ENCODE data around the gene LACTB. TPM values are rescaled to one million over a fixed set of nuclear protein-coding genes. Genes with fewer than 3 reads are reported as not detected.
"Not testable (repeated sequence)": the region's sequence is repeated elsewhere in the genome, so short reads cannot be mapped to it uniquely, and the experiment has no call there.

The LACTB gene
- total RNA-seq, 1 donor from 2014 or later = 27.4 TPM

- DNase-seq = no peak
- Histone ChIP-seq H3K36me3 (no peaks in the 10 kb centered on the region), H3K27ac (replicated peaks) (no peak overlapping the region), H3K9me3 (replicated peaks) (no peaks in the 10 kb centered on the region), H3K4me1 (peaks cover 18% of the 10 kb centered on the region), H3K27me3 (ENCODE audit: low read depth) (no peaks in the 10 kb centered on the region), H3K4me3 (no peak overlapping the region)
- intact Hi-C loops (cut with micrococcal nuclease) = no loop called here
- TF ChIP-seq CTCF (IDR thresholded peaks at IDR 0.05; ENCODE audit: borderline replicate concordance) = no peak
Observed at GRCh38 chr15:63096178-63096577, 25.5 kb upstream of the LACTB start.

GRCh38 chr15:63098901-63099300 is 22.8 kb upstream of the LACTB start:
- H3K9me3 ChIP-seq (replicated peaks); H3K27me3 ChIP-seq (ENCODE audit: low read depth); DNase-seq; H3K27ac ChIP-seq (replicated peaks); H3K36me3 ChIP-seq; intact Hi-C loops (cut with micrococcal nuclease); H3K4me3 ChIP-seq: not testable (repeated sequence)
- peaks cover 11% of the 10 kb centered on the region for H3K4me1 ChIP-seq

GRCh38 chr15:63099581-63099980 is 22.1 kb upstream of the LACTB start:
- DNase-seq; H3K27ac ChIP-seq (replicated peaks); H3K4me1 ChIP-seq; H3K9me3 ChIP-seq (replicated peaks); H3K36me3 ChIP-seq; H3K27me3 ChIP-seq (ENCODE audit: low read depth); H3K4me3 ChIP-seq; intact Hi-C loops (cut with micrococcal nuclease): not testable (repeated sequence)

GRCh38 chr15:63103416-63103815 is 18.2 kb upstream of the LACTB start:
- Histone ChIP-seq H3K9me3 (replicated peaks) (no peaks in the 10 kb centered on the region), H3K27ac (replicated peaks) (no peak overlapping the region), H3K4me3 (no peak overlapping the region), H3K4me1 (no peaks in the 10 kb centered on the region), H3K36me3 (no peaks in the 10 kb centered on the region), H3K27me3 (ENCODE audit: low read depth) (no peaks in the 10 kb centered on the region)
- intact Hi-C loops (cut with micrococcal nuclease) = no loop called here
- TF ChIP-seq CTCF (IDR thresholded peaks at IDR 0.05; ENCODE audit: borderline replicate concordance) = no peak
- no peak for DNase-seq

- Histone ChIP-seq H3K36me3 (no peaks in the 10 kb centered on the region), H3K4me3 (no peak overlapping the region), H3K9me3 (replicated peaks) (no peaks in the 10 kb centered on the region), H3K4me1 (no peaks in the 10 kb centered on the region), H3K27ac (replicated peaks) (no peak overlapping the region), H3K27me3 (ENCODE audit: low read depth) (no peaks in the 10 kb centered on the region)
- intact Hi-C loops (cut with micrococcal nuclease) = no loop called here
- TF ChIP-seq CTCF (IDR thresholded peaks at IDR 0.05; ENCODE audit: borderline replicate concordance) = no peak
- DNase-seq = no peak
Observed at GRCh38 chr15:63104727-63105126, 16.9 kb upstream of the LACTB start.

GRCh38 chr15:63105354-63105753 is 16.3 kb upstream of the LACTB start:
- H3K36me3 ChIP-seq; H3K27ac ChIP-seq (replicated peaks); H3K27me3 ChIP-seq (ENCODE audit: low read depth); H3K9me3 ChIP-seq (replicated peaks); H3K4me1 ChIP-seq; DNase-seq; H3K4me3 ChIP-seq; intact Hi-C loops (cut with micrococcal nuclease): not testable (repeated sequence)

- intact Hi-C loops (cut with micrococcal nuclease) = no loop called here
- H3K4me3 ChIP-seq = no peak overlapping the region
- H3K27me3 ChIP-seq (ENCODE audit: low read depth) = no peaks in the 10 kb centered on the region
- H3K36me3 ChIP-seq = no peaks in the 10 kb centered on the region
- TF ChIP-seq CTCF (IDR thresholded peaks at IDR 0.05; ENCODE audit: borderline replicate concordance) = no peak
- DNase-seq = no peak
- H3K27ac ChIP-seq (replicated peaks) = no peak overlapping the region
- H3K9me3 ChIP-seq (replicated peaks) = no peaks in the 10 kb centered on the region
- H3K4me1 ChIP-seq = no peaks in the 10 kb centered on the region
Observed at GRCh38 chr15:63107895-63108546, 13.6 kb upstream of the LACTB start.

Data from left ventricle myocardium inferior (tissue), 1 donor.